CD4-positive, alpha-beta T cell treated with Interleukin-17A for 4 hours (primary cell): ENCODE data around the gene UBE2V1.
"Not testable (repeated sequence)": the region's sequence is repeated elsewhere in the genome, so short reads cannot be mapped to it uniquely, and the experiment has no call there.

ENCODE experiments used
- DNase-seq: peaks from one replicate; pipeline ENCODE4 v3.0.0-alpha.2; 2020; ENCODE audit warnings: mixed read lengths

UBE2V1 gene

DNA sequence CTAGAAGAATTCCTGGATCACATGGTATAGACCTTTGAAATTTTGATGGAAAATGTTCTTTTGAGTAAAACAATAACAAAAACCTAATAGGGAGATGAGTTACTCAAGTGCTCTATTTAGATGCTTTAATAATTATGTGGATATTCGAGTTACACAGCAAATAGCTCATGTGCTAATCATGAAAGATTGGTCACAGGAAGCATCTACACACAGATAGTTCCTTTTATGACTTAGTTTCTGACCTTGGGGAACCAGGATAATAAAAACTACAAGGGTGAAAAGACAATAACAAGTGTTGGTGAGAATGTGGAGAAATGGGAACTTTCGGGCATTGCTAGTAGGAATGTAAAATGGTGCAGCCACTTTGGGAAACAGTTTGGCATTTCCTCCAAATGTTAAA, 19.7 kb downstream of the UBE2V1 start:
- DNase-seq = no peak

GRCh38 chr20:50092436-50092835, 20.5 kb downstream of the UBE2V1 start:
- DNase-seq = no peak

- DNase-seq = no peak
Measured at GRCh38 chr20:50089787-50090177, 23.2 kb downstream of the UBE2V1 start.

DNA sequence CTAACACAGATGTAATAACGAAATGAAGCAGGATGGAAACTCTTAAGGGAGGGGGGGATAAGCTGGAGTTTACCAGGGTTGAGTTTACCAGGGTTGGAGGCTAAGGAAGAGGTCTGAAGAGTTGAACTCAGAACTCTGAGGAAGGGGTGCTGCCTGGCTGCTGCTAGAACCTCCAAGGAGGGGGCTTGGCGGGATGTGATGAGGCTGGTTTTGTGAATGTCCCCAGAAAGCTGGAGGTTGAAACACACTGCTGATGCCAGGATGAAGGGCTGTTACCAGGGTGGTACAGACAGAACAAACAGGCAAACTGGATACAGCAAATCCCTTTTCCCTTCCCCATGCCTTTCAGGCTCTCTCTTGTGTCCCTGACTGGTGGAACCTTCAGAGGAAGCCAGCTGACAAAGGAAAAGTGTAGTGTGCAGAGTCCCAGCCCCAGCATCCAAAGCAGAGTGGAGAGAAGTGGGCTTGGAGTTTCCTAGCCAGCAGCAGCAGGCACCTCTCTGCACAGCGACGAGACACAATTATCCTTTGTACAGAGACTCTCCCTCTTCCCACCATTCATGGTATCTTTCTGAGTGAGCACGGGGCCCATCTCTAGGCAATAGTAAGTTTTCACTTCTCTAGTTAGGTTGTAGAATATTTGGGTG, 23.7 kb downstream of the UBE2V1 start:
- DNase-seq = no peak

GRCh38 chr20:50088022-50088421, 24.9 kb downstream of the UBE2V1 start:
- DNase-seq = no peak

- DNase-seq = peak; percentile 58
Measured at GRCh38 chr20:50085481-50086365, 27.2 kb downstream of the UBE2V1 start.

- no peak for DNase-seq
Measured at GRCh38 chr20:50085146-50085480, 27.8 kb downstream of the UBE2V1 start.

GRCh38 chr20:50083034-50083433, 29.9 kb downstream of the UBE2V1 start:
- DNase-seq = no peak

DNA sequence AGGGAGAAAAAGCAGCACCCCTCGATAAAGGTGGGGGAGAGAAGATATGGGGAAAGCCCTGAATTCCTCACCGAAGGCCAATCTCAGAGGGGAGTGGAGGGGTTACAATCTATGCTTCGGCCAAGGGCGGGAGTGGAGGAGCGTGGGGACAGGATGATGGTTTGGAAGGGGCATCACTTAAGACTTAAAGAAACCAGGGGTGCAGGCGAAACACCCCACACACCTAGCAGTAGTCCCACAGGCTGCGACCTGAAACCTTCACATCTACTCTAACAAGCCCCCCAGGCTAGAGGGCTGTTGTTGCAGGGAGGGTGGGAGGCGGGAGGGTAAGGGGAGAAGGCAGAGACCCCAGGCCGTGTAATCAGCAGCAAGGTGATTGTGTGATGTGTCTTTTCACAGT, 30.9 kb downstream of the UBE2V1 start:
- not testable (repeated sequence) for DNase-seq

DNA sequence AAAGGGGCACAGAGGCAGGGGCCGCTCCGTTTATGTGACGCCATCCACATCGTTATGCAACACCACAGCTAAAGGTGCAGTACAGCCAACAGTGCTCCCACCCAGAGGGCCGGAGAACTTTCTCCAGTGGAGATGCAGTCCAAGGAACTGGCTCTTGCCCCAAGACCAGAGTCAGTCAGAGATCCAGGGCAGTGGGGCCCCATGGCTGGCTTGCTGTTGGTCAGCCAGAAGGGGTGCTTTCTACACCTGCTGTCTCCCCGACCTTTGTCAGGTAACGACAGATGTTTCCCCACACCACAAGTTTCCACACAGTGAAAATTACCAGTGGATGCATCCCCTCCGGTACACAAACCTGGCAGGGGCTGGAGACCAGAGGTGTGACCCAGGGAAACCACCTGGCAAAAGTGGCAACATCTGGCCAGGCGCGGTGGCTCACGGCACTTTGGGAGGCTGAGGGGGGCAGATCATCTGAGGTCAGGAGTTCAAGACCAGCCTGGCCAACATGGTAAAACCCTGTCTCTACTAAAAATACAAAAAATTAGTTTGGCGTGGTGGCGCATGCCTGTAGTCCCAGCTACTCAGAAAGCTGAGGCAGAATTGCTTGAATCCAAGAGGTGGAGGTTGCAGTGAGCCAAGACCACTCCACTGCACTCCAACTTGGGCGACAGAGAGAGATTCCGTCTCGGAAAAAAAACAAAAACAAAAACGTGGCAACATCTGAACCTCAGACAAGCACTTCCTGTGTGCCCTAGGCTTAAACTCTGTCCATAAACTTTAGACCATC, 34.9 kb downstream of the UBE2V1 start:
- no peak for DNase-seq

DNA sequence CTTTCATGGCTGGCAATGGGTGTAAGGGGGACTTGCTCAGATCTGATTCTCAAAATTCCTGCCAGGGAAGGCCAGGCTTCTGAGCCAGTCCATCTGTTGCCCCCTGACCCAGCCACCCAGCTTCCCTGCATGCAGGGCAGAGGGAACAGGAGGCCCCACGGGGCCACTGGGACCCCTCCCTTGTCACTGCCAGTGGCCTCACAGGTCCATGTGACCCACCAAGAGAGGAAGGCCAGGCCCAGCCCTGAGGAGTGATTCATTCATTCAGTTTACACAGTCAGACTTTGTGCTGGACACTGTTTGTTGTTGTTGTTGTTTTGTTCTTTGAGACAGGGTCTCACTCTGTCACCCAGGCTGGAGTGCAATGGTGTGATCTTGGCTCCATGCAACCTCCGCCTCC, 39.5 kb downstream of the UBE2V1 start:
- no peak for DNase-seq

- peak; percentile 94 for DNase-seq
Measured at GRCh38 chr20:50071039-50071888, 41.7 kb downstream of the UBE2V1 start.

- DNase-seq = no peak
Measured at GRCh38 chr20:50070361-50070760, 42.6 kb downstream of the UBE2V1 start.

- DNase-seq = no peak
Measured at GRCh38 chr20:50068041-50068651, 44.8 kb downstream of the UBE2V1 start.

- DNase-seq = no peak
Measured at GRCh38 chr20:50067461-50067860, 45.5 kb downstream of the UBE2V1 start.

DNA sequence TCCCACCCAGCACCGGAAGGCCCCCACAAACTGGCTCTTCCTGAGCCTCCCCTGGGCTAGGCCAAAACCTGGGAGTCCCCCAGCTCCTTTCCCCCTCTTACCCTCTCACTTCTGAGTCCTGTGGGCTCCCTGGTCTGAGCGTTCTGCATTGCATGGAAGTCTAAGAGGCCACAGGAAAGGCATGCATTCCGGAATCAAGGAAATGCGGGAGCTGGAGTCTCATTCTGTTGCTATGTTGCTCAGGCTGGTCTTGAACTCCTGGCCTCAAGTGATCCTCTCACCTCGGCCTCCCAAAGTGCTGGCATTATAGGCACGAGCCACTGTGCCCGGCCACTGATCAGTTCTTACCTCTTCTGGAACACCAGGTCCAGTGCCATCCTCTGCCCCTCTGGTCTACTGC, 45.9 kb downstream of the UBE2V1 start:
- no peak for DNase-seq

DNA sequence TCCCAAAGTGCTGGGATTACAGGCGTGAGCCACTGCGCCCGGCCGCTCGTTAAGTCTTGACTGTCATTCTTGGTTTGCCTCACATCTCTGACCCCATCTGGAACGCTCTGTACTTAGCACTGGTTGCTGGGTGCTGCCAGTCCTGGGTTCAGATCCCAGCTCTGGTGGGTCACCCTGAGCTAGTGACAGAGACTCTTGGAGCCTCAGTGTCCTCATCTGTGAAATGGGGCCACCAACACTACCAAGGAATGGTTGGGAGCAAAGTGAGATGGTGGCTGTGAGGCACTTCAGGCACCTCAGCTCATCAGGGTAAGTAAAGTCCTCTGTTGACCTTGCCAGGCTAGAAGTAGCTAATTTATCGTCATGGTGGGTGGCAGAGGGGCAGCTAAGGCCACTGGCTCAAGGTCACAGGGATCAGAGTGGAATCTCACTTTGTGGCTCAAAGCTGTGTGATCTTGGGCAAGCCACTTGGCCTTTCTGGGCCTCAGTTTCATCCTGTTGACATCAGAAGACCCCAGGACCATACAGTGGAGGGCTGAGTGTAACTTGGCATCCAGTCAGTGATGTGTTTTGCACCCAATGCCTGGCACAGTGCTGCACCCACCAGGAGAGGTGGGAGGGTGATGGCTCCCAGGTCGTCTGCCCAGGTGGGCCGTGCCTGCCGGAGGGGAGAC, 46.7 kb downstream of the UBE2V1 start:
- no peak for DNase-seq

DNA sequence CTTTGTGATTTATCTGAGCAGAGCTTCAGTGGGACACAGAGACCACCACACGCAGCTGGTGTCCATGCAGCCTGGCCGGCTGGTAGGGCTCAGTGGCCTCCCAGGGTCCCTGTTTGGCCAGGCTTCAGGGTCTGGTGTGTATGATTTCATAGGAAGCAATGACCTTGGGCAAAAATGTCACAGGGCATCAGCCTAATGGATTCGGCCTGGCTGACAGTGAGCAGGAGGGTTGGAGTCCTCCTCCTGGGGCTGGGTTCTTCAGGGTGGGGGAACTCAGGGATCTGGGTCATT, 47.7 kb downstream of the UBE2V1 start:
- DNase-seq = no peak

GRCh38 chr20:50063763-50064162, 49.2 kb downstream of the UBE2V1 start:
- not testable (repeated sequence) for DNase-seq

DNA sequence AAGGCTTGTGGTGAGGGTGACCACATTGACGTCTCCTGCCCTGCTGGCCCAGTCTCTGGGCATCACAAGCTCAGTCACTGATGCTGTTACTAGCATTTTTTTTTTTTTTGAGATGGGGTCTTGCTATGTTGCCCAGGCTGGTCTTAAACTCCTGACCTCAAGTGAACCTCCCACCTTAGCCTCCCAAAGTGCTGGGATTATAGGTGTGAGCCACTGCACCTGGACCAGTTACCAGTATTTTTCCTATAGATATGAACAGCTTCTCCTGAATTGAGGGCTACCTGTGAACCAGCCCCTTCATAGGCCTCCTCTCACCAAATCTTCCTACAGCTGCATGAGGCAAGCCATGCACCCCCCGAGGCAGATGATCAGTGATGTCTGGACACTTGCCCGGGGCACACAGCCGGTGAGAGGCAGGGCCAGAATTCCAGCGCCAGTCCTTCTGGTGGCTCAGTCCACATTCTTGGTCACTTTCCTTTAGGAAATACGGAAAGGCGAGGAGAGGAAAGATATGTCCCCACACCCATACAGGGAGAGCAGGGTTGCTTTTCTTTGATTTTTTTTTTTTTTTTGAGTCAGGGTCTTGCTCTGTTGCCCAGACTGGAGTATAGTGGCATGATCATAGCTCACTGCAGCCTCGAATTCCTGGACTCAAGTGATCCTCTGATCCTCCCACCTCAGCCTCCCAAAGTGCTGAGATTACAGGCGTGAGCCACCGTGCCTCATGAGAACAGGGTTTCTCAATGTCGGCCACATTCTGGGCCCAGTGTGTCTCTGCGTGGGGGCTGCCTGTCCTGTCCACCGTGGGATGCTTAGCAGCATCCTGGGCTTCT, 50.7 kb downstream of the UBE2V1 start:
- no peak for DNase-seq
